BJ (cell line): ENCODE data around the gene TFAP2C. TPM values are rescaled to one million over a fixed set of nuclear protein-coding genes. Genes with fewer than 3 reads are reported as not detected.
"Not testable (repeated sequence)": the region's sequence is repeated elsewhere in the genome, so short reads cannot be mapped to it uniquely, and the experiment has no call there.

ENCODE experiments used
- CTCF ChIA-PET: fragments of 350-600 bp; formaldehyde crosslinking; extraction: SDS; loops from one replicate; lab custom pipeline; 2021; ENCODE audit warnings: antibody characterized with exemption, inconsistent platforms; lab: Yijun Ruan, JAX
- POLR2A ChIA-PET: fragments of 300-600 bp; sonication (Branson Sonifier 250); formaldehyde crosslinking; extraction: SDS; loops from one replicate; lab custom pipeline; 2021; ENCODE audit warnings: antibody characterized with exemption; lab: Charles Lee
- DNase-seq: peaks from one replicate; pipeline ENCODE4 v3.0.0-alpha.2; 2011; ENCODE audit warnings: low read depth
- H3K27me3 ChIP-seq: 2 replicates; pipeline ENCODE4 v1.6.0; 2011; ENCODE audit warnings: low read length; ENCODE audit not compliant: control insufficient read depth, insufficient read depth
- H3K36me3 ChIP-seq: 2 replicates; pipeline ENCODE4 v1.5.1; 2011; ENCODE audit warnings: low read length; ENCODE audit not compliant: control insufficient read depth, insufficient read depth
- H3K4me3 ChIP-seq: 2 replicates; pipeline ENCODE4 v1.5.1; 2011; ENCODE audit warnings: low read depth, mild to moderate bottlenecking, control low read depth, low read length
- polyA plus RNA-seq: library from polyadenylated mRNA; depleted of rRNA; stranded (reverse); fragments of >200 nt; gene quantifications from 2 replicates; pipeline ENCODE4 v1.2.3, GENCODE V29; 2011
- TF ChIP-seq, protein P1 (sequence below): IDR thresholded peaks from 2 replicates; pipeline ENCODE4 v1.5.1; 2011; ENCODE audit warnings: low read depth, mild to moderate bottlenecking, control low read depth, inconsistent platforms, low read length, moderate library complexity; ENCODE audit not compliant: insufficient read depth

Gene TFAP2C
- polyA plus RNA-seq, 1 experiment = 4.4 TPM

- H3K36me3 ChIP-seq = peaks cover 24% of the 10 kb centered on the region
- no peaks in the 10 kb centered on the region for H3K27me3 ChIP-seq
- ChIA-PET POLR2A (no interaction called here), CTCF (interaction anchor here (1.1 to 2.0 kb wide), 3 partner anchors 10 to 336 kb away, joined by 3 to 7 read pairs (median 6); no protein-coding TSS in a partner anchor)
- TF ChIP-seq, protein P1, sequence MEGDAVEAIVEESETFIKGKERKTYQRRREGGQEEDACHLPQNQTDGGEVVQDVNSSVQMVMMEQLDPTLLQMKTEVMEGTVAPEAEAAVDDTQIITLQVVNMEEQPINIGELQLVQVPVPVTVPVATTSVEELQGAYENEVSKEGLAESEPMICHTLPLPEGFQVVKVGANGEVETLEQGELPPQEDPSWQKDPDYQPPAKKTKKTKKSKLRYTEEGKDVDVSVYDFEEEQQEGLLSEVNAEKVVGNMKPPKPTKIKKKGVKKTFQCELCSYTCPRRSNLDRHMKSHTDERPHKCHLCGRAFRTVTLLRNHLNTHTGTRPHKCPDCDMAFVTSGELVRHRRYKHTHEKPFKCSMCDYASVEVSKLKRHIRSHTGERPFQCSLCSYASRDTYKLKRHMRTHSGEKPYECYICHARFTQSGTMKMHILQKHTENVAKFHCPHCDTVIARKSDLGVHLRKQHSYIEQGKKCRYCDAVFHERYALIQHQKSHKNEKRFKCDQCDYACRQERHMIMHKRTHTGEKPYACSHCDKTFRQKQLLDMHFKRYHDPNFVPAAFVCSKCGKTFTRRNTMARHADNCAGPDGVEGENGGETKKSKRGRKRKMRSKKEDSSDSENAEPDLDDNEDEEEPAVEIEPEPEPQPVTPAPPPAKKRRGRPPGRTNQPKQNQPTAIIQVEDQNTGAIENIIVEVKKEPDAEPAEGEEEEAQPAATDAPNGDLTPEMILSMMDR = no peak
- H3K4me3 ChIP-seq = no peak overlapping the region
- no peak for DNase-seq
Measured at GRCh38 chr20:56637576-56637975, 8.5 kb downstream of the TFAP2C start.

DNA sequence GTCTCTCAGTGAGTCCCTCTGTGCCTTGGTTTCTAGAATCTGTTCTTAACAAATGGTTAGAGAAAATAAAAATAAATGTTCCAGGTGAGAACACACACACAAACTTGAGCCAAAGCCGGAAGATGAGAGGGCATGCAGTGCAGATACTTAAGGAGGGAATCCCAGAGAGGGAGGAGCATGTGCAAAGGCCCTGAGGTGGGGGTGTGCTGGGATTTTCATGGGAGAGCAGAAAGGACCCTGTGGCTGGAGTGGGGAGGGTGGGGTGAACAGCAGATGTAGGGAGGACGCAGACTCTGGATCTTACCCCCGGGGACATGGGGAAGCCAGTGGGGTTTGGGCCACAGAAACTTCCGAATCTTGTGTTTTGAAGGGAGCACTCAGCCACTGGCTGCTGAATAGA lies 17.5 kb downstream of the TFAP2C start:
- Histone ChIP-seq H3K4me3 (no peak overlapping the region), H3K36me3 (peaks cover 5% of the 10 kb centered on the region), H3K27me3 (no peaks in the 10 kb centered on the region)
- ChIA-PET POLR2A (no interaction called here), CTCF (interaction anchor here (1.4 kb wide), 1 partner anchor 18 kb away, joined by 4 read pairs; no protein-coding TSS in a partner anchor)
- no peak for DNase-seq
- TF ChIP-seq, protein P1 = no peak

DNA sequence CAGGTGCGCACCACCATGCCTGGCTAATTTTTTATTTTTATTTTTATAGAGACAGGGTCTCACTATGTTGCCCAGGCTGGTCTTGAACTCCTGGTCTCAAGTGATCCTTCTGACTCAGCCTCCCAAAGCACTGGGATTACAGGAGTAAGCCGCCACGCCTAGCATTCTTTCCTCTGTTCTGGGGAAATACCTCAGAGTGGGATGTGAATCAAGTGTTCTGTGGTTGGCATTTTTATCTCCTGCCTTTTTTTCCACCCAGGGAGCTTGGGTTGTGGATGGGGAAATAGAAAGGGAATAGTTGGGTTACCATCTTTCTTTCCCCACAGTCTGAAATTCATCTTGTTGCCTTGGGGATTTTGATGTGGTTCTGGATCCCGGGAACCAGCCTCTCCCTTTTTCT lies 24.1 kb downstream of the TFAP2C start:
- CTCF ChIA-PET = no interaction called here
- POLR2A ChIA-PET = no interaction called here
- no peak for DNase-seq

GRCh38 chr20:56656632-56657031 lies 27.5 kb downstream of the TFAP2C start:
- no peak overlapping the region for H3K4me3 ChIP-seq
- H3K27me3 ChIP-seq = no peaks in the 10 kb centered on the region
- no peaks in the 10 kb centered on the region for H3K36me3 ChIP-seq
- POLR2A ChIA-PET = no interaction called here
- no peak for DNase-seq
- CTCF ChIA-PET = no interaction called here
- TF ChIP-seq, protein P1 = no peak

More for the DNA sequence above, 24.1 kb downstream of the TFAP2C start:
- H3K27me3 ChIP-seq = no peaks in the 10 kb centered on the region
- TF ChIP-seq, protein P1 = no peak
- no peaks in the 10 kb centered on the region for H3K36me3 ChIP-seq
- H3K4me3 ChIP-seq = no peak overlapping the region

GRCh38 chr20:56657879-56658278 lies 28.8 kb downstream of the TFAP2C start:
- POLR2A ChIA-PET = no interaction called here
- Histone ChIP-seq H3K36me3 (no peaks in the 10 kb centered on the region), H3K4me3 (no peak overlapping the region), H3K27me3 (no peaks in the 10 kb centered on the region)
- no peak for DNase-seq
- CTCF ChIA-PET = no interaction called here
- TF ChIP-seq, protein P1 = no peak

DNA sequence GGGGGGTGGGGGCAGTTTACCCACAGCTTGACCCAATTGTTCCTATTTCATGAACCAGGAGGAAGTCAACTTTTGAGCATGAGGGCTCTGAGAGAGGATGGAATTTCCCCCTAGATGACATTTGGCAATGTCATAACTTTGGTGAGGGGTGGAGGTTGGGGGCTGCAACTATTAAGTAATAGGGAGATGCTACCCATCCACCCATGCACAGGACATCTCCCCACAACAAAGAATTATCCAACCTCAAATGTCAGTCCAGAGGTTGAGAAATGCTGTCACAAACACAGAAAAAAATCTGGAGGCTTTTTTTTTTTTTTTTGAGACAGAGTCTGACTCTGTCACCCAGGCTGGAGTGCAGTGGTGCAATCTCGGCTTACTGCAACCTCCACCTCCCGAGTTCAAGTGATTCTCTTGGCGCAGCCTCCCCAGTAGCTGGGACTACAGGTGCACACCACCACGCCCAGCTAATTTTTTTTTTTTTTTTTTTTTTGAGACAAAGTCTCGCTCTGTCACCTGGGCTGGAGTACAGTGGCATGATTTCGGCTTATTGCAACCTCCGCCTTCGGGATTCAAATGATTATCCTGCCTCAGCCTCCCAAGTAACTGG lies 29.3 kb downstream of the TFAP2C start:
- H3K4me3 ChIP-seq, H3K27me3 ChIP-seq, POLR2A ChIA-PET, CTCF ChIA-PET, H3K36me3 ChIP-seq, DNase-seq: not testable (repeated sequence)
